Right renal cortex interstitium (tissue), 3 donors: ENCODE data around the gene PDILT. TPM values are rescaled to one million over a fixed set of nuclear protein-coding genes. Genes with fewer than 3 reads are reported as not detected.

Experiments used
- DNase-seq, 3 donors: peaks; one replicate each; pipeline ENCODE4 v3.0.0-alpha.2; 2013; ENCODE audit warnings: low read depth in 3 of 3, low spot score in 2 of 3
- polyA plus RNA-seq, 3 donors: library from polyadenylated mRNA; unstranded; fragments of 120-200 nt; gene quantifications; one replicate each; pipeline ENCODE4 v1.2.1, GENCODE V29; 2013; ENCODE audit not compliant: insufficient read length in 3 of 3

The PDILT gene
- polyA plus RNA-seq, 3 donors: 0.16 TPM; not detected in 2

GRCh38 chr16:20372701-20373100 is 31.8 kb downstream of the PDILT start:
- DNase-seq: no peak

GRCh38 chr16:20369452-20370054 is 35.0 kb downstream of the PDILT start:
- DNase-seq: no peak

GRCh38 chr16:20364051-20364450 is 40.5 kb downstream of the PDILT start:
- DNase-seq: no peak

DNA sequence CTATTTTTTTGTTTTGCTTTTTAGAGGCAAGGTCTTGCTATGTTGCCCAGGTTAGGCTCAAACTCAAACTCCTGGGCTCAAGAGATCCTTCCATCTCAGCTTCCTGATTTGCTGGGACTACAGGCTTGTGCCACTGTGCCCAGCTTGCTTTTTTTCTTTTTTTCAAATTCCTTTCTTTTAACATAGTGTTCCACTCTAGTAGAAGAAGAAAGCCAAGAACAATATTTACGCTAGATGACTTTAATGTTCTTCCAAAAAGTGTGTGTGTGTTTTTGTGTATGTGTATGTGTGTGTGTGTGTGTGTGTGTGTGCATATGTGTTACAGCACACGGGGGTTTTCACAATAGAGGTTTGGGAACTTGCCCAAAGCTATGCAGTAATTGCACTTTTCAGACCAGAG is 41.3 kb downstream of the PDILT start:
- no peak for DNase-seq

DNA sequence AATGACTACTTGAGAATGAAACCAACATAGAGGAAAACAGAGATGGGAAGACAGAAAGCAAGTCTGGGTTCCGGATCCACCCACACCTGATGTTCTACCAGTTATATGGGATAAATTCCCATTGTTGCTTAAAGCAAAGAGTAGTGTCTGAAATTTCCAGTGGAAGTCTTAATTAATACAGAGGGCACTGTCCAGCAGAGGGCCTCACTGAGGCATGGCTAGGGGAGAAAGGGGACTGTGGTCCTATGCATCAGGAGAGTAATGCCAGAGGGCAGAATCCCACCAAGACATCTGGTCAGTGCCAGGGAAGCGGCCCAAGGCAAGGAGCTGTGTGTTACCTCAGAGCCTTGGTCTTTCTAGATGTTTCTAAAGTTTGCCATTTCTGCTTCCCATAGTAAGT is 44.5 kb downstream of the PDILT start:
- DNase-seq: no peak

DNA sequence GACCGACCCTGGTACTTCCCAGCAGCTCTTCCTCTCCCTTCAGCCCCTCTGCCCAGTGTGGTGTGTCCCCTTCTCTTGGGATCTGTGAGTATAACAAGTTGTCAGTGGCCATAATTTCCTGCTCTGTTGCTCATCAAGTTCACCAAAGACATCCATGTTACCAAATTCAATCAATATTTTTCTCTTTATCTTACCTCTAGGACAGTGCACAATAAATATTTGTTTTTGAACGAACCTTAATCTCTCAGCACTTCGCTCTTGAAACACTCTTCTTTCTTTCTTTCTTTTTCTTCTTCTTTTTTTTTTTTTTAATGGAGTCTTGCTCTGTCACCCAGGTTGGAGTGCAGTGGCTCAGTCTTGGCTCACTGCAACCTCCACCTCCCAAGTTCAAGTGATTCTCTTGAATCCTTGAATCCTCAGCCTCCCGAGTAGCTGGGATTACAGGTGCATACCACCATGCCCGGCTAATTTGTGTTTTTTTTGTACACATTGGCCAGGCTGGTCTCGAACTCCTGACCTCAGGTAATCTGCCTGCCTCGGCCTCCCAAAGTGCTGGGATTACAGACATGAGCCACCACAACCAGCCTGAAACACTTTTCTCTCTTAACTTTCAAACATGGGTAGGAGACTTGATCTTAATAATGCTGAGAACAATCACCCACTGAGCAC is 49.3 kb downstream of the PDILT start:
- DNase-seq: no peak

GRCh38 chr16:20353379-20353778 is 51.2 kb downstream of the PDILT start:
- DNase-seq: no peak

DNA sequence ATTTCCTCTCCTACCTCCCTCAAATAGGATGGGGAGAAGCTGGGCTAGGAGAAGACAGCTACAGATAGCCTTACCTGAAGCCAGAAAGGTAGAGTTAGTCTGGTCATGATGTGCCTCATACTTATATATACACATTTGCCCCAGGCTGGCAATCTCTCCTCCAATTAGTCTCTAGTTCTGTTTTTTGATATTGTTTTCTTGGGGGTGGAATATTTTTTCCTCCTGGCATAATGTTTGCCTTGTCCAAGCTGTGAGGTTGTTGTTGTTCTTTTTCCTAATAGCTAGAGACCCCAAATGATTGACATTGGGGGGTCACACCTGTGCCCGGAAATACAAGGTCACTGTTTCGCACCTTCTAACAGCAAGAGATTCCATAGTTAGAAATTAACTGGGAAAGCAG is 51.9 kb downstream of the PDILT start, which contains the start of gene UMOD:
Gene UMOD (minus strand): TSS at position 101 of the 400 bp plus-strand sequence. CDS start 1,978 bp downstream, outside the sequence.
- no peak for DNase-seq

GRCh38 chr16:20349615-20350014 is 54.9 kb downstream of the PDILT start:
- DNase-seq: no peak

DNA sequence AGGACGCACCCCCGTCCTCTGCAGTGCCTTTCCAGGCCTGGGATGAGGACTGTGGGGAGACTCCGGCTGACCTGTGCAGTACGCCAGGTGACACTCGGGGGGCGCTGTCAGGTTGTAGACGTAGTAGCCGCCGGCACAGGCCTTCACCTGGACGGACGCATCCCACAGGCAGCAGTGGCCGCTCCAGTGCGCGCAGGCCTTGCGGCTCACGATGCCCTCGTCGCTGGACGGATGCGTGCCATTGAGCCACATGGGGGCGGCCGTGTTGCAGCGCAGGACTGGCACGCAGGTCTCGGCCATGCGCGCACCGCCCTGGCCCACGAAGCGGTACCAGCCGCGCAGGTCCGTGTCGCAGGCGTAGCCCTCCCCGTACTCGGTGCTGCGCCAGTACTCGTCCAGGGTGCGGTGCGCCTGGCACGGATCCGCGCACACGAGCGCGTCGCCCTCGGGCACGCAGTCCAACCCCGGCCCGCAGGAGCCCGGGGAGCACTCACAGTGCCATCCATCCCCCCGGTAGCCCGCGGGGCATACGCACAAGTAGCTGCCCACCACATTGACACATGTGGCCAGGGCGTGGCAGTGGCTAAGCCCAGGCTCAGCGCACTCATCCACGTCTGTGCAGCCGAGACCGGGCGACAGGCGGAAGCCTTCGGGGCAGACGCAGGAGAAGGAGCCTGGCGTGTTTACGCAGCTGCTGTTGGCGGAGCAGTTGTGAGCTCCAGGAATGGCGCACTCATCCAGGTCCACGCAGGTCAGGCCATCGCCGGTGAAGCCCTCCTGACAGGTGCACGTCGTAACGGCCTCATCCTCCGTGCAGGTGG is 56.0 kb downstream of the PDILT start:
- no peak for DNase-seq

DNA sequence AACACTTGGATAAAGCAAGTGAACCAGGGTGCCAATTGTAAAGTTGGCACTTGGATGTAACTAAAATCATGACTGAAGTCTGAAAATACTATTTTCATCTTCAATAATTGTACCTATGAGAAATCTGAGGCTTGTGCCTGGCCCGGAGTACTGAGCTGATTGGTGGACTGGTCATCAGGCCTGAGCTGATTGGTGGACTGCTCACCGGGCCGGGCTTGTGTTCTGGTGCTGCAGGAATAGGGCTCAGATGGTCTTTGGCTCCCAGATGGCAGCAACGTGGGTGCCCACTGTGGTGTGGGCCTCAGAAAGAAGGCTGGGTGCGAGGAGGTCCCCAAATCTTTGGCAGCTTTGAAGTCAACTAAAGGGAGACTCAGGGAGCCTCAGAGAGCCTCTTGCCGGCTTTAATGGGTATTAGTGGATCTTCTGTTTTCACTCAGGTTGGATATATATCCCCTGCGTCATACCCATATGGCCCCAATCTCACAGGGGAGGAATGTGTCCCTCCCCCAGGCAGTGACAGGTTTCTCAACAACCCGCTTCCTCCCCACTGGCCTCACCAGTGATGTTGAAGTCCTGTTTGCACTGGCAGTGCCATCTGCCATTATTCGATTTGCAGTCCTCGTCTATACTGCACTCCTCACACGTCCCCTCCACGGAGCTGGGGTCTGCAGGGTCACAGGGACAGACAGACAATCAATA is 56.7 kb downstream of the PDILT start:
- no peak for DNase-seq

GRCh38 chr16:20344611-20345010 is 59.9 kb downstream of the PDILT start:
- DNase-seq: no peak

- DNase-seq: no peak
Observed at GRCh38 chr16:20339744-20340143, 64.8 kb downstream of the PDILT start.

- DNase-seq: no peak
Observed at GRCh38 chr16:20336955-20337354, 67.6 kb downstream of the PDILT start.

DNA sequence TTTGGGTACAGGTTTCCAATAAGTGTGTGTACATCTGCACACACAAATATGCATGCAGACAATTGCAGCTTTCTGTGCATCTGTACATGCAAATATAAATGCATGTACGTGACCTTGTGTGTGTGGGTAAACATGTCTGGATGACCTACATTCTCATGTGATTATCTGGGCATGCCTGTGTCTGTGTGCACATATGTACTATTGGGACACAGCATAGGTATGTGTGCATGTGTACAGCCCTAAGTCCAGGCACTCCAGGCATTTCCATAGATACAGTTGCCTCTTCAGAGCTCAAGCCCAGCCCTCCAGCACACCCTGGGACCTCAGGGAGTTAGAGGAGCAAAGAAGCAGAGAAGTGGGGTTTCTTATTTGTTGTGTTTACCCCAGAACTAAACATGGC is 70.1 kb downstream of the PDILT start:
- no peak for DNase-seq

DNA sequence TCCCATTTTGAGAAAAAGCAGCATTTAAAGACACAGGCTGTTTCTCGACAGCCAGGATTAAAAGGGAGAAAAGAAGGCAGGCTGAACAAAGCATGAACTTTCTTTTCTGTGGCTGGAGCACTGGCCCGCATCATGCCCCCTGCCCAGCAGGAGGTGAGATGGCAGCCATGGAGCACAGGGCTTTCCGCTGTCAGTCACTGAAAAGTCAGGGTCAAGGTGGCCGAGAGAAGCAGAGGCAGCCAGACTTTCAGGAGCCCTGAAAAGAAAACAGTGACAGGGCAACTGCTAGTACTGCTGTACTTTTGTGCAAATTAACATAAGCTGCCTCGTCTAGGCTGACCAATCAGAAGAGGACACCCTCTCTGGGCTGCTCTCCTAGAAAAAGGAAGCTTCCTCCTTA is 71.4 kb downstream of the PDILT start:
- no peak for DNase-seq

GRCh38 chr16:20332411-20332810 is 72.1 kb downstream of the PDILT start:
- no peak for DNase-seq

GRCh38 chr16:20331635-20332034 is 72.9 kb downstream of the PDILT start:
- DNase-seq: no peak

GRCh38 chr16:20329392-20330138 is 75.0 kb downstream of the PDILT start:
- no peak for DNase-seq

GRCh38 chr16:20327444-20328041 is 77.0 kb downstream of the PDILT start, which contains the start of gene GP2:
GP2 (minus strand) TSS chr16:20327513; CDS start chr16:20326431, 1,082 bp downstream.
- no peak for DNase-seq
